Activated CD4-positive, alpha-beta T cell treated with anti-CD3 and anti-CD28 coated beads, Interleukin-2, Interleukin-4, amounts not matched to agents 100 ng/mL and 50 ng/mL, durations not matched to agents 16 hours and 8 hours (primary cell): Measurements from ENCODE around the gene TEX9.
"Not testable (repeated sequence)": the region's sequence is repeated elsewhere in the genome, so short reads cannot be mapped to it uniquely, and the experiment has no call there.

Source experiments
- DNase-seq: peaks from one replicate; pipeline ENCODE4 v3.0.0-alpha.2; 2020; ENCODE audit warnings: low spot score

Gene TEX9

DNA sequence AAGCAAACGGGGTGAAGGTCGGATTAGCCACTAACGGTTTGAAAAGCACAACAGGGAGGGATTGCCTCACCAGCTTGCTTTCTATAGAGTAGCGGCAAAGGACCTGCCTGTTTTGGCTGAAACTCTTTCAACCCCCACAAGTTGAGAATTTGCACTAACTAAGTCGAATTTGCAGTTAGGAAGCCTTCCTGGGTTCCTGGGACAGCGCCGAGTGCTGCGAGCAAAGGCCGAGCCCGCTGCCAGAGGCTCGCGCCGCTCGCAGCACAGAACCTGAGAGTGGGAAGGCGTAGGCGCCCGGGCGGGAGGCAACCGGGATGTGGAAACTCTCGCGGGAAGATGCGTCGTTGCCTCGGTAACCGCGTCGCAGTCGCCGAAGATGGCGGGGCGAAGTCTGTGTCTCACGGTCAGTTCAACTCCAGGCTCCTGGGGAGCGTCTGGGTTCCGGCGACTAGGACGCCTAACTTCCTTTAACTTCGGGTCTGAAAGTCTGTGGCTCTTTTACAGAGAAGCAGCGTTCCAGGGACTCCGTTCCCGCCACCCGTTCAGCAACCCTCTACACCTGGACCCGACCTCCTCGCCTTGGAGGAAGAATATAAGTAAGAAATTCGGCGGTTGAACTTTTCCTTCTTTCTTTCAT lies at the start of gene TEX9:
TSS of gene TEX9 (plus strand) at position 352 of the 637 bp plus-strand sequence. CDS start at position 377, 25 bp downstream.
- DNase-seq = peak; percentile 82

DNA sequence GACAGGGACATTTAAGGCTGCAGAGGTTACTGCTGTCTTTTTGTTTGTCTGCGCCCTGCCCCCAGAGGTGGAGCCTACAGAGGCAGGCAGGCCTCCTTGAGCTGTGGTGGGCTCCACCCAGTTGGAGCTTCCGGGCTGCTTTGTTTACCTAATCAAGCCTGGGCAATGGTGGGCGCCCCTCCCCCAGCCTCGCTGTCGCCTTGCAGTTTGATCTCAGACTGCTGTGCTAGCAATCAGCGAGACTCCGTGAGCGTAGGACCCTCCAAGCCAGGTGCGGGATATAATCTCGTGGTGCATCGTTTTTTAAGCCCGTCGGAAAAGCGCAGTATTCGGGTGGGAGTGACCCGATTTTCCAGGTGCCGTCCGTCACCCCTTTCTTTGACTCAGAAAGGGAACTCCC lies 48.7 kb upstream of the TEX9 start:
- not testable (repeated sequence) for DNase-seq

DNA sequence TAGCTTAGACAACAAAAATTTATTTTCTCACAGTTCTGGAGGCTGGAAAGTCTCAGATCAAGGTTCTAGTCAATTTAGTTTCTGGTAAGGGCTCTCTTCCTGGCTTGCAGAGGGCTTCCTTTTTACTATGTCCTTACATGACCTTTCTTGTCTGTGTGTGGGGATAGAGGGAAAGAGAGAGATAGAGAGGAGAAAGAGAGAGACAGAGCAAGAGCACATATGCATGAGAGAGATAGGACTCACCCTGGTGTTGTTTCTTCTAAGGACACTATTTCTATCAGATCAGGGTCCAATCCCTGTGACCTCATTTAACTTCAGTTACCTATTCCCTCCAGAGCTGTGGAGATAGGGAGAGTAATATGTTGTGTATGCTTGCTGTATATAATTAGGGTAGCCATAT lies 44.9 kb upstream of the TEX9 start:
- no peak for DNase-seq

DNA sequence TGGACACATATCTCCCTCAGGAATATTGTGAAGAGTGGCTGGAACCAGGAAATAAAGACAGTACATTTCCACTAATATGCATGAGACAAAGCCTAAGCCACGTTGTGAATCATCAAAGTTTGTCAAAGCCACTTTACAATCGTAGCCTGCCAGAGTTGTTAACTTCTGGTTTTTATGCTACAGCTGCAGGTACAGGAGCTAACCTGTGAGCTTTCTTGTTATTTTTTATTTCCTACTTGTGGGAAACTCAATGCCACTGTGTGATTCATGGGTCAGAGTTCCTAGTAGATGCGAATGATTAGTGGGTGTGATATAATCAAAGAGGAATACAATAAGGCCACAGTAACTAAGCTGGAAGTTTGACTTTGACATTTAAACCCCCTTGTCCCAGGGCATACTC lies 44.4 kb upstream of the TEX9 start:
- no peak for DNase-seq

DNA sequence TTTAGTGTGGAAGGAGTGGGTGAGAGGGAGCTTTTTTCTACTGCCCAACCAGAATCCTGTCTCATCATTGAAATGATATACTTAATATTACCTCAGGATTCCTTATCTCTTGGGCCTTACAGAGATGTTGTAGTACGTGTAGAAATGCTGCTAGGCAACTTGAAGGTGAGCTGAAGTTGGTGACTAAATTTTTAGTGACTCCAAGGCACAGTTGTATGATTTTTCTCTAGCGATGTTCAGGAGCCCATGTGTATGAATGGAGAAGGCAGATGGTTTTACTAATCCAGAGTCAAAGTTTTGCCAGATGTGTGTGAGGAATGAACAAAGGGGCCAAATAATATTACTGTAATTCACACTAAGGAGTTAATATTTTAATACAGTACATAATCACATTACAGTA lies 42.8 kb upstream of the TEX9 start:
- no peak for DNase-seq

DNA sequence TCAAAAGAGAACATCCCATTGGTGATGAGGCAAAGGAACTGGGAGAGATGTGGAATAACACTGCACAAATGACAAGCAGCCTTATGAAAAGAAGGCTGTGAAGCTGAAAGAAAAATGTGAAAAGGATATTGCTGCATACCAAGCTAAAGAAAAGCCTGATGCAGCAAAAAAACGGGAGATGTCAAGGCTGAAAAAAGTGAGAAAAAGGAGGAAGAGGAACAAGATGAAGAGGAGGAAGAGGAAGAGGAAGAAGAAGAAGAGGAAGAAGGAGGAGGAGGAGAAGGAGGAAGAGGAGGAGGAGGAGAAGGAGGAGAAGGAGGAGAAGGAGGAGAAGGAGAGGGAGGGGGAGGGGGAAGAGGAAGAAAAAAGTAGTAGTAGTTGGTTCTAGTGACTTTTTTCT lies 41.8 kb upstream of the TEX9 start:
- no peak for DNase-seq

DNA sequence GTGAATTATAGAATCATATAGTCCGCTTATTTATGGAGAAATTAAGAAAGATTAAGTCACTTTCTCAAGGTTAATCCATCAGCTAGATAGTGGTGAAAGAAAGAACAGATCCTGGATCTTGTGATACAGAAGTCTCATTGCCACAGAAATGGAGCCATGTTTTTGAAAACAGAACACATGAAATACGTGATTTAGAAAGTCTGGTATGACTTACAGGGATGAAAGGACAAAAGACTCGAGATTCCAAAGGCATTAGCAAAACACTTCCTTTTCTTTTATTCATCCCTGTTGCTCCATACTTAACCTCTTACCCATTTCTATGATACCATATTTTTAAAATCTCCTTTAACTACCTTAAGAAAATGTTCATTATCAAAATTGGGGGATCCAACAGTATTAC lies 40.0 kb upstream of the TEX9 start:
- no peak for DNase-seq

DNA sequence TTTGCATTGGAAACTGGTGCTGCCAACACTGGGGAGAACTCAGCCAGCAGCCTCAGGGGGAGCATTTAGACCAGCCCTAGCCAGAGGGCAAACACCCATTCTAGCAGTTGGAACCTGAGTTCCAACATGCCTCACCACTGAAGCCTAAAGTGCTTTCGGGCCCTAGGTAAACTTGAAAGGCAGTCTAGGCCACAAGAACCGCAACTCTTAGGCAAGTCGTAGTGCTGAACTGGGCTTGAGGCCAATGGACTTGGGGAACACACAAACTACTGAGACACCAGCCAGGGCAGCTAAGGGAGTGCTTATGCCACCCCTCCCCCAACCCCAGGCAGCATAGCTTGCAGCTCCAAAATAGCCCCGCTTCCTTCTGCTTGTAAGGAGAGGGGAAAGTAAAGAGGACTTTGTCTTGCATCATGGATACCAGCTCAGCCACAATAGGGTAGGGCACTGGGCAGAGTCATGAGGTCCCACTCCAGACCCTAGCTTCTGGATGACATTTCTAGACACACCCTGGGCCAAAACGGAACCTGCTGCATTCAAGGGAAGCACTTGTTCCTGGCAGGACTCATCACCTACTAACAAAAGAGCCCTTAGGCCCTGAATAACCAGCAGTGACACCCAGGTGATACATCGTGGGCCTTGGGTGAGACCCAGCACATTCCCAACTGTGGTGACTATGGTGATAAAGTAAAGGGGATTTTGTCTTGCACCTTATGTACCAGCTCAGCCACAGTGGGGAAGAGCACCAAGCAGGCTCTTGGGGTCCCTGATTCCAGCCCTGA lies 37.3 kb upstream of the TEX9 start:
- no peak for DNase-seq

DNA sequence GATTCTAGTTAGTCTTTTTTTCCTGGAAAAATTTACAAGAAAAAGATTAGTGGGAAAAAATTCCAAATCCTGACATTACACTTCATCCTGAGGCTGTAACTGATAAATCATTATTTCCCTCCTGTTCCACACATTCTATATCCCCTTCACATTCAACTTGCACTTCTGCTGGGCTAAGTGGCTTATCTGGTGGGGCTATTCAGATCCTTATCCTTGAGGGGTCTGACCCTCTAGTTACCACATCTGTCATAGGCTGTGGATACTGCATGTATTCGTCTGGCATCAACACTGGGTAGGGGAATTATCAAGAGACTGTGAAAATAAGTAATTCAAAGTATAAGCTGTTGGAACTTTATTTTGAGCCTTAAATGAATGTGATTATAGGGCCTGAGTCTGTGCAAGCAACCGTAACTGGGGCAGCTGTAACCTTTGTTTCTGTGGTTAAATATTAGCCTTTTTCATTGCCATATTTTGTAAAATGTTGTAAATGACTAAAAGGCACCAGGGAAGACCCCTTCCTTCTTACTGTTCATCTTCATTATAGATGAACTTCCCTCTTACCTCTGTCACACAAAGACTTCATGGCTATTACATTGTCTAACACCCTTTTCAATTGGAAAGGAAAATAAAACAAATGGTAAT lies 28.0 kb upstream of the TEX9 start:
- DNase-seq = no peak

DNA sequence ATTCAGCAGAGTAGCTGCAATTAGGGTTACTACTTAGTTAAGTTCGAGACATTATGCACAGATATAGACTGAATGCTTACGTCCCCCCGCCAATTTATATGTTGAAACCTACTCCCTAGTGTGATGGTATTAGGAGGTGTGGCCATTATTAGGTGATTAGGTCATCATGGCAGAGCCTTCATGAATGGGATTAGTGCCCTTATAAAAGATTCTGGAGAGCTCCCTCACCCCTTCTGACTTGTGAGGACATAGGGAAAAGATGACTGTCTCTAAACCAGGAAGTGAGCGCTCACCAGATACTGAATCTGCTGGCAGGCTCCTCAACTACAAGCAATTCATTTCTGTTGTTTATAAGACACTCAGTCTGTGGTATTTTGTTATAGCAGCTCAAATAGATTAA lies 25.6 kb upstream of the TEX9 start:
- DNase-seq = no peak

DNA sequence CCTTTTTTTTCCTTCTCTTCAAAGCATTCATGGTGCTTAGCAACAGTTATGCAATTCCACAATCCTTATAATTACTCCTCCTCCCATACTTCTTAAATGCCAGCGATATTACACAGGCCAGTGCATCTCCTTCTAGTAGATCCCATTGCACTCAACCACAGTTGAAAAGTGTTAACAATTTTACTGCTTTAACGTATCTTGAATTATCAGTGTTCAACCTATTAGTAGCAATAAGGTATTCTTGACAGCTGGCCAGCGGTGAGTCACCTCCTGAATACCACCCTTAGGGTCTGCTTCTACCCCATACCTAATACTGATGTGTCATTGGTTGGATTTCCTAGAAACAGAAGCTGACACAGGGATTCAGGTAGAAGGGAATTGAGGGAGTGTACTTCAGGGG lies 24.0 kb upstream of the TEX9 start:
- no peak for DNase-seq

DNA sequence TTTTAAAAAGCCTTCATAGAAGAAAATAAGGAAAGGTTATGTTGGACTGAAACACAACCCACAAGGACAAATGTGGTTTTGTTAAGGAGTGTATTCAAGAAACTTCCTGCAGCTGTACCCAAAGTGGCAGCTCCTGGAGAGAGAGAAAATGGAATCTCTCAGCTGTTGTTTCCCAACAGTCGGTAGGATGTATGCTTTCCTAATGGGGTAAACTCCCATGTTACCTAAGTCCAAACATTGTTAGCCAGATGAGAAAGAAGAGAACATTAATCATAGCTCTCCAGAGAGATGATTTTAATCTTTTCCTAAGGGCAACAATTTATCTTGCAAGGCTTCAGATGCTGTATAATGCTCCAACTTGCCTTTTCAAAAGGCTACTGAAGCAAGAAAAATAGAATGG lies 22.6 kb upstream of the TEX9 start:
- no peak for DNase-seq

DNA sequence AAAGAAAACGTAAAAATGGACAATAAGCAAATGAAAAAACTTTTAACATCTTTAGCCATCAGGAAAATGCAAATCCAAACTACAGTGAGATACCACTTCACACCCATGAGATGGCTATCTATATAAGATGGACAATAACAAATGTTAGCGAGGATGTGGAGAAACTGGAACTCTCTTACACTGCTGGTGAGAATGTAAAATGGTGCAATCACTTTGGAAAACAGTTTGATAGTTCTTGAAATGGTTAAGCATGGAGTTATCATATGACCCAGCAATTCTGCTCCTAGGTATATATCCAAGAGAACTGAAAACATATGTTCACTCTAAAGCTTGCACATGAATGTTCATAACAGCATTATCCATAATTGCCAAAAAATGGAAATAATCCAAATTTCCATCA lies 21.3 kb upstream of the TEX9 start:
- no peak for DNase-seq

DNA sequence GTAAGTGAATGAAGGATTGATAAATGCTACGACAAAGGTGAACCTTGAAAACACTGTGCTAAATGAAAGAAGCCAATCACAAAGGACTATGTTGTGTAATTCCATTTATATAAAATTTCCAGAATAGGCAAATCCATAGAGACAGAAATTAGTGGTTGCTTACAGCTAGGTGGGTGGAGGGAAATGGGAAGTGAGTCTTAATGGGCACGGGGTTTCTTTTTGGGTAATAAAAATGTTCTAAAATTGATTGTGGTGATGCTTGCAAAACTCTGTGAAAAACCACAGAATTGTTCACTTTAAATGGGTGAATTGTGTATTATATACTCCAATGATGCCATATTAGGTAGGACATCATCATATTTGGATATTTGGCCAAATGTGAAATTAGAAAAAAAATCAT lies 20.9 kb upstream of the TEX9 start:
- DNase-seq = no peak

DNA sequence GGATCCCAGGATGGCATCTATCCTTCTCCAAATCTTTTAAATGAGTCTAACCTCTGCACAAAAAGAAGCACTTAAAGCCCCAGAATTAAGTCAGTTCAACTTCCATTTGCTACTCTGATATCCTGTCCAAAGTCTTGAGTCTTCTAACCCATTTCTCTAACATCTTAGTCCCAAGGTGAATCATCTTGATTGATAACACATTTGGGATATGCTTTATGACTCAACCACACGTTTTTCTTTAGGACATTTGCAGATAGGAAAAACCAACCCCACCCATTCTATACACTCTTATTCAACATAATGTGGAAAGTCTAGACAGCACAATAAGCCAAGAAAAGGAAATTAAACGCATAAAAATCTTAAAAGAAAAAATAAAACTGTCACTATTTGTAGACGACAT lies 18.8 kb upstream of the TEX9 start:
- DNase-seq = no peak

DNA sequence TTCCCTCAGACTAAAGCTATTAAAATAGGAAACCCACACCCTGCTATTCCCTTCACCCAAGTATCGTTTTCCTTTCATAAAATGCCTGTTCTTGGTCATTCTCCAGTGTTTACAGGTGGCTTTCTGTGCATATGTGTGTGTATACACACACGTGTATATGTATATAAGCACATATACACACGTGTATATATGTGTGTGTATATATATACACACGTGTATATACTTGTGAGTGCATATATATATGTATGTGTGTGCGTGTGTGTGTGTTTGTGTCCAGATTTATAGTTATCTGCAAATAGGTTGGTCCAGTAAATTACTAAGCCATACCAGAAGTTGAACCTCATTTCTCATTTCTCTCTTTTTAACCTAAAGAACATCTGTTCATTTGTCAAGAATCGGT lies 15.7 kb upstream of the TEX9 start:
- no peak for DNase-seq

DNA sequence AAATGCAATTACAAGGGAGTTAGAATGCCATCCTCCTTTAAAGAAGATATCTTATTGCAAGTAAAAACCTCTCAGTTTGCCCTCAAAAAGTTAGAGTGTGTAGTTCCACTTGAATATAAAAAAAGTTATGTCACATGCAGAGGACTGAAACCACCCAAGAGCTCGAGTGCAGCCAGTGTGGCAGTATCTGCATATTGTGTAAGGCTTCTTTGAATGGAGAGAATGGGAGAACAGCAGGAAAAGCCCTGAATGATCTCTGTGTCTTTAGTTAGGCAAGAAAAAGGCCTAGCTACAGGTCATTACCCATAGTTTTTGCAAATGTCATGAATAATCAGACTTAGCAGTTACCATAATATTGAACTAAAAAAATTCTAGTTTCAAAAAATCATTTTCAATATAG lies 13.9 kb upstream of the TEX9 start:
- DNase-seq = no peak

DNA sequence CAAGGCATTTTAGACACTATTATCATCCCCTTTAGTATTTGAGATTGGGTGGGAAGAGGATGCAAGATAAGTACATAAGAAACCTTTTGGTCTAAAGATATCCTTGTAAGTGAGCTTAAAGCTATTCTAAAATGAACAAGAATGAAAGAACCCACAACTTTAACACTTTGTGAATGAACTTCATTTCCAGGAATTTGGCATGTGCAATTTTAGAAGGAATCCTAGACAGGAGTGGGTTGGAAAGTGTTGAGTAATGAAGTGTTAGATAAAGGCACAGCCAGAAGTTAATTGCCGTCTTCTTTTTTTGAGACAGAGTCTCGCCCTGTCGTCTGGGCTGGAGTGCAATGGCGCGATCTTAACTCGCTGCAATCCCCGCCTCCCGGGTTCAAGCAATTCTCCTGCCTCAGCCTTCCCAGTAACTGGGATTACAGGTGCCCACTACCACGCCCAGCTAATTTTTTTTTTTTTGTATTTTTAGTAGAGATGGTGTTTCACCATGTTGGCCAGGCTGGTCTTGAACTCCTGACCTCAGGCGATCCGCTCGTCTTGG lies 13.2 kb upstream of the TEX9 start:
- DNase-seq = no peak

DNA sequence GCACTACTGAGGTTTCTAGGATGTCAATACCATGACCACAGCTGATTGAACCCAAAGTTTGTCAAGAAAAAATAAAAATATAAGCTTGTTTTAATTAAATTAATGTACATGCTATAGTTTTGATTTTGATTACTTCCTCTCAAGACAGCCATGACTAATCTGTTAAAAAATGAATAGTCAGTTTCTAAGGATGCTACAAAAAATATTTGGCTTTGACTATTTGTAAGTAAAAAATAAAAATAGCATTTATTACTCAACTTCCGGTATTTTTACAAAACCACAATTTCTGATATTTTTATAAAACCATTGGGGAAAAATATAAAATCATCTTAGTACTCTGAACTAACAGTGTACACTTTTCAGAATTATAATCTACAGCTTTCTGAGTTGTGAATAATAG lies 12.1 kb upstream of the TEX9 start:
- DNase-seq = no peak

DNA sequence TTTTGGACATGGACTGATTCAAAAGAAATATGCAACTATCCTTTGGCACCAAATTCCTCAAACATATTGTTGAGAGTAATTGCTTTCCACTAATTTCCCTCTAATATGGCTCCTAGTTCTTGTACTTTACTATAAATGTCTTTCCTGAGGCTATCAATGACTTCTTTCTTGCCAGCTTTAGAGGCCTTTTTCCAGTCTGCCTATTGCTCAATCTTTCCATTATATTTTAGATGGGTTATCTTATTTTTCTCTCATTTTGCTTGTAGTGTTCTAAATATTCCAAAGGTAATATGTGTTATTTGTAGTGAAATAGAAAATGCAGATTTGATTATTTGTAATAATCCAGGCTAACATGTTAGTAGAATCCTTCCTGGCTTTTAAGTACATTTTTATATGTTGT lies 11.5 kb upstream of the TEX9 start:
- DNase-seq = no peak

DNA sequence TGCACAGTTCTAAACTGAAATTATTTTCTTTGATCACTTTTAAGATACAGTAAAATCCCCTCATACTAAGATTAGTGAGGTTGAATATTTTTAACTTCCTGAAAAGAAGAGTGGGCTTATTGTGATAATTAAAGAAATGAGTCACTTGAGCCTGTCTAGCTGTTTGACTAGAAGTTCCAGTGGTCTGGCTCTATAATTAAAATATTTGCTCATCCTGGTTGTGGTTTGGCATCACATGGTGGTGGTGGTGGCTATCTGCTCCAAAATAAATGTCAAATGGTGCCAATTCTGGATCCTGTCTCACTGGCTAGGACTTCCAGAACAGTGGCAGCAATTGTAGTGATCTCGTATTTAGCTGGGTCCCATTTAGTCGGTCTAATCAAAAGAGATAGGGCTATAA lies 8.6 kb upstream of the TEX9 start:
- no peak for DNase-seq

DNA sequence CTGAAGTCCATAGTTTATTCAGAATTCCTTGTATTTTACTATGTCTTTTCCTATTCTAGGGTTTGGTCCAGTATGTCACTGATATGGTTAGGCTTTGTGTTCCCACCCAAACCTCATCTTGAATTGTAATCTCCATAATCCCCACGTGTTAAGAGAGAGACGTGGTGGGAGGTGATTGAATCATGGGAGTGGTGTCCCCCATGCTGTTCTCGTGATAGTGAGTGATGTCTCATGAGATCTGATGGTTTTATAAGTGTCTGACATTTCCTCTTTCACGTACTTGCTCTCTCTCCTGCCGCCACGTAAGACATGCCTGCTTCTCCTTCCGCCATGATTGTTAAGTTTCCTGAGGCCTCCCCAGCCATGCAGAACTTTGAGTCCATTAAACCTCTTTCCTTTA lies 6.6 kb upstream of the TEX9 start:
- DNase-seq = no peak

DNA sequence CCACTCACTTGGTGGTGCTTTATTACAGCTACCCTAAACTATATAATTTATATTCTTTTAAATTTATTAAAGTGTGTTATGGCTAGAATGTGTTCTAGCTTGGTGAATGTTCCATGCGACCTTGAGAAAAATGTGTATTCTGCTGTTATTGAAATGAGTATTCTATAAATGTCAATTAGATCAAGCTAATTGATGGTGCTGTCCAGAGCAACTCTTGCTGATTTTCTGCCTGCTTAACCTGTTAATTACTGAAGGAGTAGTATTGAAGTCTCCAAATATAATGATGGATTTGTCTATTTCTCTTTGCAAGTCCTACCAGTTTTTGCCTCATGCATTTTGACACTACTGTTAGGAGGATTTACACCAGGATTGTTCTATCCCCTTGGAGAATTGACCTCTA lies 3.2 kb upstream of the TEX9 start:
- no peak for DNase-seq
